Epithelial cell of proximal tubule (primary cell): ENCODE results near the gene SNAP25. TPM values are rescaled to one million over a fixed set of nuclear protein-coding genes. Genes with fewer than 3 reads are reported as not detected.

ENCODE experiments used
- DNase-seq: peaks from one replicate; pipeline ENCODE4 v3.0.0-alpha.2; 2011; ENCODE audit warnings: low read depth
- H3K4me3 ChIP-seq: 2 replicates; pipeline ENCODE4 v1.5.1; 2011; ENCODE audit warnings: low read depth, mild to moderate bottlenecking, low read length
- total RNA-seq: library from RNA; depleted of rRNA; stranded (reverse); fragments of >200 nt; gene quantifications from 2 replicates; pipeline ENCODE4 v1.2.3, GENCODE V29; 2015
- TF ChIP-seq, protein P1 (sequence below): conservative IDR thresholded peaks from 2 replicates; pipeline ENCODE4 v1.5.1; 2012; ENCODE audit warnings: low read depth, mild to moderate bottlenecking, low read length

The SNAP25 gene
- total RNA-seq, 1 donor from 2014 or later: 1.4 TPM

DNA sequence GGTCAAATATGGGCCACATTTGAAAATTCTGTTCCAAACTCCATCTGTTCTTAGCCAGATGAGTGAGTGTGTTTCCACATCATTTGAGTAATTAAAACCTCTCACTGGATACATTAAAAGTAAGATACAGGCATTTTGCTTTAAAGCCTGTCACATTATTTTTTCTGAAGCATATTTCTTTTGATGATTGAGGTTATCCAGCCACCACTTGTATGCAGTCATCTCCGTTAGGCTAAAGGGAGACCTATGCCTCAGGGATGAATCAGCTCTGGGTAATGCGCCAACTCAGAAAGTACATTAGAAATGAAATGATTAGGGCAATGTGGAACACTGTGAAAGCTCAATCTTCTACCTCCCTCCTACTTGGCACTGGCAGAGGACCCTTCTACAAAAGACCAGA is 90.7 kb downstream of the SNAP25 start:
- DNase-seq: no peak
- H3K4me3 ChIP-seq: no peak overlapping the region
- TF ChIP-seq, protein P1, sequence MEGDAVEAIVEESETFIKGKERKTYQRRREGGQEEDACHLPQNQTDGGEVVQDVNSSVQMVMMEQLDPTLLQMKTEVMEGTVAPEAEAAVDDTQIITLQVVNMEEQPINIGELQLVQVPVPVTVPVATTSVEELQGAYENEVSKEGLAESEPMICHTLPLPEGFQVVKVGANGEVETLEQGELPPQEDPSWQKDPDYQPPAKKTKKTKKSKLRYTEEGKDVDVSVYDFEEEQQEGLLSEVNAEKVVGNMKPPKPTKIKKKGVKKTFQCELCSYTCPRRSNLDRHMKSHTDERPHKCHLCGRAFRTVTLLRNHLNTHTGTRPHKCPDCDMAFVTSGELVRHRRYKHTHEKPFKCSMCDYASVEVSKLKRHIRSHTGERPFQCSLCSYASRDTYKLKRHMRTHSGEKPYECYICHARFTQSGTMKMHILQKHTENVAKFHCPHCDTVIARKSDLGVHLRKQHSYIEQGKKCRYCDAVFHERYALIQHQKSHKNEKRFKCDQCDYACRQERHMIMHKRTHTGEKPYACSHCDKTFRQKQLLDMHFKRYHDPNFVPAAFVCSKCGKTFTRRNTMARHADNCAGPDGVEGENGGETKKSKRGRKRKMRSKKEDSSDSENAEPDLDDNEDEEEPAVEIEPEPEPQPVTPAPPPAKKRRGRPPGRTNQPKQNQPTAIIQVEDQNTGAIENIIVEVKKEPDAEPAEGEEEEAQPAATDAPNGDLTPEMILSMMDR: no peak

DNA sequence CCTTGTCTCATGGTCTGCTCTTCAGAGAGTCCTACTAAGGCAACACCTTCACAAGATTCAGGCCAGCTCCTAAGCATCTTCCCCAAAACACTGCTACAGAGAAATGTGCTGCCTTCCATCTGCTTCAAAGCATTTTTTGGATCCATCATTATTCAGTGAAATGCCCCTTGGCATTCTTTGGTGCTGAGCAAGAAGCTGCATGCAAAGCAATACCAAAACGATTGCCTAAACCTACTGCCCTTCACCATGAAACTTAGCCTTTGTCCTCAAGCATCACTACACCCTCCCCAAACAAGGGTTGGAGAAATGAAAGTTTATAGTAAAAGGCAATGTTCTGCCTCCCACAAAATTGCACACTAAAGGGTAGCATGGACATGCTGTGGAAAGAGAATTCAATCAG is 93.5 kb downstream of the SNAP25 start:
- no peak for DNase-seq
- TF ChIP-seq, protein P1: no peak
- H3K4me3 ChIP-seq: no peak overlapping the region

DNA sequence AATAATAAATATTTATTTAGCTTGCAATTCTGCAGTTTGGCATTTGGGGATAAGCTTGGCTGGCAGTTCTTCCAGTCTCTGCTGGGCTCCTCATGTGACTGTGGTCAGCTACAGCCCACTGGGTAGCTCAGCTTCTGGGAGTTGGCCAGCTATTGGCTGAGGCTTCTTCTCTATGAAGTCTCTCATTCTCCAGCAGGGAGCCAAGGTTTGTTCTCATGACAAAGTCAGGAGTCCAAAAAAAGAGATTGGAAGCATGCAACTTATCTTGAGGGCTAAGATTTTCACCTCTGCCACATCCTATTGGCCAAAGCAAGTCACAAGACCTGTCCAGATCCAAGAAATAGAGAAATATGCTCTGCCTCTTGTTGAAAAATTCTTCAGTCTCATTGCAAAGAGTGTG is 94.6 kb downstream of the SNAP25 start:
- H3K4me3 ChIP-seq: no peak overlapping the region
- TF ChIP-seq, protein P1: no peak
- DNase-seq: no peak

DNA sequence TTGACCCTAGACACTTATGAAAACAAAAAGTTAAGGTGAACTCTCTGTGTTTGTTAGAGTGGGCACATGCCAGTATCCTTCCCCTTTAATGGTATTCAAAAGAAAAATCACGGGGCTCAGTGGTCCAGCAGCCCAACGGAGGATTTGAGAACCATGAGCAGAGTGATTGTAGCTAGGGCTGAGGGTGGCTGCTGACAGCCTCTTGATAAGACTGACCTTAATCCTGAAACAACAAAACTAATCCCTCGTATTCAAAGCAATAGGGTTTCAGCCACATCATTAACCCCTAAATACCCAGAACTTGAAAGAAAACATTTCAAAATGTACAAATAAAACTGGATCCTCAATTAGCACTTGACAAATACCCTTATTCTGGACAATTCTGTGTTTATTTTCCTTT is 95.1 kb downstream of the SNAP25 start:
- H3K4me3 ChIP-seq: no peak overlapping the region
- TF ChIP-seq, protein P1: no peak
- no peak for DNase-seq

DNA sequence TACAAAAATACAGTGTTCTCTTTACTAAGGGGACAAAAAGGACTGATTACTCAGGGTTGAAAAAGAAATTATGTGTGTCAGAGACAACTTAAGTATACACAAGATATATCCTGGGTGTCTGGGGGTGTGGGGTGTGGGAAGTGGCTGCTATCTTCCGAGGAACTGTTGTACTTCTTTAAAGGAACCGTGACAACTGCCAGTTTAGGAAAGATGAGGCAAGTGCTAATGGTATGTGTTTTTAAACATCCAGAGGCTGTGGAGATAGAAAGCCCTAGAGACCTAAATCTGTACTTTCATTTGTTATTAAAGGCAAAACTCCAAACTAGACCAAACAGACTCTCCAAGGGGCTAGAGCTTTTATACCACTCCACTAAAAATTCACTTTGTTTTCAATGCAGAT is 95.6 kb downstream of the SNAP25 start:
- TF ChIP-seq, protein P1: no peak
- DNase-seq: no peak
- H3K4me3 ChIP-seq: no peak overlapping the region

DNA sequence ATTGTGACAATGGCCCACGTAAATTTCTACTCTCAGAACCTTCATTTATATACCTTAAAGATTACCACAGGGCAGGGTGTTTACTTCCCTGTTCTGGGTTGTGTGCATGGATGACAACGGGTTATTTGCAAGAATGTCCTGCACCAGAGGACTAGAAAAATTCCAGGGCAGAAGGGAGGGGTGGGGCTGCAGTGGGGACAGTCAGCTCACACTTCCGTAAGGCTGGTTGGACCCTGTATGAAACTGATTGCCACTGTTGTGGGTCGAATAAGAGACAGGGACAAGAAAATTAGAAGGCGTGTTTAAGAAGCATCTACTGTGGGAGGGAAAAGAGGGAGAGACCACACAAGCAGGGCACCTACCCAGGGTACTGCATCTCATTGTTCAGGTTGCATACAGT is 96.5 kb downstream of the SNAP25 start:
- DNase-seq: no peak
- no peak overlapping the region for H3K4me3 ChIP-seq
- TF ChIP-seq, protein P1: no peak

DNA sequence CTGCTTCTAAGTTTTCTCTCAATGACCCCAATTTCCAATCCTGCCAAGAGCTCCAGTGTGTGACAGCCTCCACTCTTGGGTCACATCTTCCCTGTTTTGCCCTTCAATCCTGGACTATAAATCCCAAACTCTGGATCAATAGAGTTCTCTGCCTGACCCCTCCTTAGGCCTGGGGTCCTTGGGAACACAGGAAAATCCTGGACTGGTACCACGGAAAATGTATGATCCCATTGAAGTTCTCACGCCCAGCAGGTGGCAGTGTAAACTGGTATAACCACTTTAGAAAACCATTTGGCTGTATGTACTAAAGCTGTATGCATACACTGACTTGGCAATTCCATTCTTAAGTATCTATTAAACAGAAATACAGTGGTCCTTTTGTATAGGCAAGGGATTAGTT is 98.0 kb downstream of the SNAP25 start:
- no peak for DNase-seq
- TF ChIP-seq, protein P1: peak; percentile 63
- H3K4me3 ChIP-seq: no peak overlapping the region
